H1 (cell line): Measurements from ENCODE around the gene ABCA2. TPM values are rescaled to one million over a fixed set of nuclear protein-coding genes. Genes with fewer than 3 reads are reported as not detected.

Experiments used
- CTCF ChIA-PET: fragments of 300-600 bp; sonication (Branson Sonifier 250); formaldehyde crosslinking; loops from one replicate; lab custom pipeline; 2021; ENCODE audit not compliant: partially characterized antibody; lab: Charles Lee
- POLR2A ChIA-PET: fragments of 300-600 bp; sonication (Branson Sonifier 250); formaldehyde crosslinking; loops from one replicate; lab custom pipeline; 2021; ENCODE audit warnings: inconsistent platforms; ENCODE audit not compliant: partially characterized antibody; lab: Charles Lee
- DNase-seq, 2 experiments: peaks; one replicate each; pipeline versions ENCODE4 v3.0.0 to v3.0.0-alpha.2; 2010 to 2022; ENCODE audit warnings: low spot score in 2 of 2, low read depth in 1 of 2, mixed read lengths in 1 of 2
- FAIRE-seq: peaks from 2 replicates; lab custom pipeline; 2011; peaks lifted over from hg19 to GRCh38; lab: Jason Lieb, UNC
- H2AFZ ChIP-seq: 2 replicates; pipeline ENCODE4 v1.8.1; 2012; ENCODE audit warnings: low read length, inconsistent platforms
- H2AK5ac ChIP-seq: 2 replicates; pipeline ENCODE4 v1.6.1; 2013; ENCODE audit warnings: low read depth, low read length
- H2BK120ac ChIP-seq: replicated peaks from 2 replicates; pipeline ENCODE3; 2013; ENCODE audit warnings: low read depth, low read length, inconsistent platforms
- H2BK12ac ChIP-seq: 2 replicates; pipeline ENCODE4 v1.6.1; 2013; ENCODE audit warnings: low read depth, low read length
- H2BK15ac ChIP-seq: 2 replicates; pipeline ENCODE4 v1.6.1; 2013; ENCODE audit warnings: low read length
- H2BK20ac ChIP-seq: 2 replicates; pipeline ENCODE4 v1.6.1; 2013; ENCODE audit warnings: low read length
- H2BK5ac ChIP-seq: 2 replicates; pipeline ENCODE4 v1.6.1; 2013; ENCODE audit warnings: low read depth, low read length
- H3K14ac ChIP-seq: 2 replicates; pipeline ENCODE4 v1.6.1; 2013; ENCODE audit warnings: inconsistent platforms; ENCODE audit not compliant: insufficient read length
- H3K18ac ChIP-seq: 2 replicates; pipeline ENCODE4 v1.6.1; 2013; ENCODE audit warnings: low read length; ENCODE audit errors: extremely low read depth
- H3K23ac ChIP-seq: 2 replicates; pipeline ENCODE4 v1.6.1; 2013; ENCODE audit warnings: inconsistent platforms; ENCODE audit not compliant: insufficient read length
- H3K23me2 ChIP-seq: 2 replicates; pipeline ENCODE4 v1.6.1; 2013; ENCODE audit warnings: low read depth, low read length
- H3K27ac ChIP-seq: 2 replicates; pipeline ENCODE4 v1.6.1; 2011; ENCODE audit warnings: low read depth, low read length, inconsistent platforms
- H3K27me3 ChIP-seq, 4 experiments: replicated peaks in 1 of 4; 1 replicate in 1 of 4; 2 replicates in 3 of 4; pipeline versions ENCODE4 v1.6.1 to v1.8.1; 2011 to 2013; ENCODE audit warnings: low read length in 3 of 4, mild to moderate bottlenecking in 3 of 4, inconsistent platforms in 2 of 4, mixed read lengths in 2 of 4, moderate library complexity in 1 of 4; ENCODE audit not compliant: control insufficient read depth in 3 of 4, insufficient read depth in 3 of 4; ENCODE audit errors: extremely low read depth in 1 of 4
- H3K36me3 ChIP-seq, 4 experiments: 2 replicates each; pipeline versions ENCODE4 v1.6.1 to v1.8.1; 2011 to 2013; ENCODE audit warnings: mild to moderate bottlenecking in 4 of 4, low read length in 3 of 4, moderate library complexity in 2 of 4, control low read depth in 1 of 4, inconsistent platforms in 1 of 4; ENCODE audit not compliant: insufficient read depth in 4 of 4, control insufficient read depth in 2 of 4
- H3K4ac ChIP-seq: replicated peaks from 2 replicates; pipeline ENCODE3; 2013; ENCODE audit warnings: low read length, low read depth, mixed read lengths, inconsistent platforms; ENCODE audit not compliant: insufficient read length
- H3K4me1 ChIP-seq, 4 experiments: replicated peaks in 1 of 4; 1 replicate in 1 of 4; 2 replicates in 3 of 4; pipeline versions ENCODE4 v1.6.1 to v1.8.1; 2011 to 2013; ENCODE audit warnings: low read length in 3 of 4, inconsistent platforms in 2 of 4, mixed read lengths in 1 of 4; ENCODE audit not compliant: insufficient read depth in 4 of 4, control insufficient read depth in 3 of 4
- H3K4me2 ChIP-seq, 2 experiments: 2 replicates each; pipeline versions ENCODE4 v1.6.1 to v1.8.1; 2011 to 2013; ENCODE audit warnings: low read depth in 2 of 2, low read length in 2 of 2, control low read depth in 1 of 2, inconsistent platforms in 1 of 2, mild to moderate bottlenecking in 1 of 2; ENCODE audit not compliant: insufficient read depth in 1 of 2
- H3K4me3 ChIP-seq, 4 experiments: fragments of 200-600, 300-600 bp in 1 of 4; sonication (generic), shearing (Covaris generic), sonication (Bioruptor Twin) in 1 of 4; 2 replicates each; pipeline versions ENCODE4 v1.5.1 to v1.8.1; 2011 to 2016; ENCODE audit warnings: low read length in 4 of 4, low read depth in 3 of 4, control low read depth in 2 of 4, inconsistent platforms in 2 of 4, mild to moderate bottlenecking in 2 of 4, mixed read lengths in 1 of 4, moderate library complexity in 1 of 4; ENCODE audit not compliant: insufficient read depth in 2 of 4; ENCODE audit errors: extremely low read depth in 1 of 4
- H3K56ac ChIP-seq: replicated peaks from 2 replicates; pipeline ENCODE3; 2013; ENCODE audit warnings: low read depth, mild to moderate bottlenecking, mixed read lengths, low read length, inconsistent platforms; ENCODE audit not compliant: insufficient read length
- H3K79me1 ChIP-seq: 2 replicates; pipeline ENCODE4 v1.6.1; 2013; ENCODE audit warnings: low read depth, low read length, control low read depth
- H3K79me2 ChIP-seq, 2 experiments: 2 replicates each; pipeline versions ENCODE4 v1.6.1 to v1.8.1; 2012 to 2013; ENCODE audit warnings: low read length in 2 of 2, mild to moderate bottlenecking in 2 of 2, inconsistent platforms in 1 of 2; ENCODE audit not compliant: insufficient read depth in 2 of 2, control insufficient read depth in 1 of 2
- H3K9ac ChIP-seq, 4 experiments: replicated peaks in 1 of 4; 1 replicate in 1 of 4; 2 replicates in 3 of 4; pipeline versions ENCODE4 v1.6.1 to v1.8.1; 2011 to 2013; ENCODE audit warnings: low read depth in 3 of 4, low read length in 3 of 4, control low read depth in 2 of 4, mild to moderate bottlenecking in 2 of 4, moderate library complexity in 2 of 4, inconsistent platforms in 1 of 4; ENCODE audit errors: extremely low read depth in 1 of 4
- H3K9me3 ChIP-seq, 2 experiments: 2 replicates each; pipeline versions ENCODE4 v1.6.1 to v1.8.1; 2012 to 2013; ENCODE audit warnings: mild to moderate bottlenecking in 2 of 2, moderate library complexity in 2 of 2, control low read depth in 1 of 2, inconsistent platforms in 1 of 2, low read depth in 1 of 2, low read length in 1 of 2, mixed read lengths in 1 of 2; ENCODE audit not compliant: insufficient read depth in 2 of 2
- H4K20me1 ChIP-seq, 2 experiments: replicated peaks in 1 of 2; 2 replicates each; pipeline versions ENCODE3 to v1.8.1; 2011 to 2013; ENCODE audit warnings: inconsistent platforms in 2 of 2, low read length in 2 of 2, mild to moderate bottlenecking in 1 of 2; ENCODE audit not compliant: insufficient read depth in 2 of 2, control insufficient read depth in 1 of 2
- H4K5ac ChIP-seq: 2 replicates; pipeline ENCODE4 v1.6.1; 2013; ENCODE audit warnings: low read length, low read depth, mixed read lengths, inconsistent platforms; ENCODE audit not compliant: insufficient read length
- H4K8ac ChIP-seq: 2 replicates; pipeline ENCODE4 v1.8.0; 2013; ENCODE audit warnings: mild to moderate bottlenecking, moderate library complexity, low read length, inconsistent platforms; ENCODE audit not compliant: insufficient read depth; ENCODE audit errors: extremely low read depth
- H4K91ac ChIP-seq: replicated peaks from 2 replicates; pipeline ENCODE3; 2013; ENCODE audit warnings: low read length, mixed read lengths, inconsistent platforms; ENCODE audit not compliant: insufficient read length
- KDM4A ChIP-seq: IDR thresholded peaks from one replicate; pipeline ENCODE4 v1.7.1; 2012; ENCODE audit warnings: low read depth, mild to moderate bottlenecking, moderate library complexity, low read length, inconsistent platforms; ENCODE audit not compliant: severe bottlenecking
- SP4 ChIP-seq: IDR thresholded peaks from 2 replicates; pipeline ENCODE4 v1.6.1; 2012; ENCODE audit warnings: low read length, inconsistent platforms
- WGBS, 2 experiments: shearing (Covaris generic) in 1 of 2; methylation state at CpG; one replicate each; pipeline versions ENCODE4 v1.1.6 to v1.1.7; 2013 to 2015; ENCODE audit warnings: low lambda C conversion rate in 2 of 2, mixed read lengths in 2 of 2, inconsistent platforms in 1 of 2, low coverage in 1 of 2, missing lambda C conversion rate in 1 of 2; ENCODE audit not compliant: insufficient replicate concordance in 2 of 2, insufficient coverage in 1 of 2, insufficient read length in 1 of 2; ENCODE audit errors: extremely low coverage in 1 of 2, missing lambda C conversion rate in 1 of 2; 5-methylcytosine and 5-hydroxymethylcytosine counted together
- polyA plus RNA-seq, 7 experiments: library from polyadenylated mRNA; depleted of rRNA in 3 of 7; stranded (reverse) in 5 of 7; unstranded in 2 of 7; fragments of >200 nt in 5 of 7; fragments of 200-250 nt in 2 of 7; gene quantifications; 1 replicate in 5 of 7; 2 replicates in 1 of 7; 4 replicates in 1 of 7; pipeline versions ENCODE4 v1.2.1 to v1.2.3, GENCODE V29; 2011 to 2013; ENCODE audit warnings: missing spikeins in 2 of 7, mixed read lengths in 2 of 7
- total RNA-seq: library from RNA; stranded (reverse); fragmentation: NEBNext Ultra II Directional; extraction: Animal tissue kit (Norgen Biotek cat#: 25700); gene quantifications from 2 replicates; pipeline ENCODE4 v1.2.1, GENCODE V29; 2021
- TF ChIP-seq, protein P1 (sequence below): IDR thresholded peaks from 2 replicates; pipeline ENCODE4 v1.6.1; 2012; ENCODE audit warnings: inconsistent platforms
- TF ChIP-seq, protein P2 (sequence below): IDR thresholded peaks from 2 replicates; pipeline ENCODE4 v1.6.1; 2011; ENCODE audit warnings: low read depth, mild to moderate bottlenecking, low read length; ENCODE audit not compliant: insufficient read depth

The ABCA2 gene
- total and polyA plus RNA-seq, 2 of the 8 experiments (the other 6 are each of a cell fraction or from before 2014, with no cell fraction given) = 12.5 to 14.3 TPM

DNA sequence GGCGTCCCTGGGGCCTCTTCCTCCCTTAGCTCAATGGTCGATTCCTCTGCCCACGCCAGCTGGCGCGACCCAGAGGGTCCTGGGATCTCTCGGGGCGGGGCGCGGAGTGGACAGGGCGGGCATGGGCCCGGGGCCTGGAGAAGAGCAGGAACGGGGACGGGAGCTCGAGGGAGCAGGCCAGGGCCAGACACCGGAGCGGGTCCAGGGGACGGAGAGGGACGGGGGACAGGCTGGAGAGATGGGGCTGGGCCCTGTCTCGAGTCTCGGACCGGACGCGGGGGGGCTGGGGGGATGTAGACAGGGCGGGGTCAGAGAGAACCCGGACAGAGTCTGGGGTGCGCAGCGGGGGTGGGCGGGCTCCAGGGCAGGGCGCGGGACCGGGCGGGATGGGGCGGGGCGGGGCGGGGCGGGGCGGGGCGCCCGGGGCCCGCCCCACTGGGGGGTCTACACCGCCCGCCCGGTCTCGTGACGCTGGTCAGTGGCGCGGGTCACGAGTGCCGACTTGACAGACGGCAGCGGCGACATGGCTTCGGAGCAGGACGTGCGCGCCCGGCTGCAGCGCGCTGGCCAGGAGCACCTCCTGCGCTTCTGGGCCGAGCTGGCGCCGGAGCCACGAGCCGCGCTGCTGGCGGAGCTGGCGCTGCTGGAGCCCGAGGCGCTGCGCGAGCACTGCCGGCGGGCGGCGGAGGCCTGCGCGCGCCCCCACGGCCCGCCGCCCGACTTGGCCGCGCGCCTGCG, 49.1 kb upstream of the ABCA2 start, which contains the start of gene UAP1L1:
Gene UAP1L1, plus strand, starts transcription at position 508 of the 738 bp plus-strand sequence. Its CDS starts 16 bp downstream, at position 524.
- TF ChIP-seq, protein P1, sequence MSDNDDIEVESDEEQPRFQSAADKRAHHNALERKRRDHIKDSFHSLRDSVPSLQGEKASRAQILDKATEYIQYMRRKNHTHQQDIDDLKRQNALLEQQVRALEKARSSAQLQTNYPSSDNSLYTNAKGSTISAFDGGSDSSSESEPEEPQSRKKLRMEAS = peak; percentile 12; the same call in 1 of the 2 replicates
- TF ChIP-seq SP4 (no peak), KDM4A (peak; percentile 38)
- TF ChIP-seq, protein P2, sequence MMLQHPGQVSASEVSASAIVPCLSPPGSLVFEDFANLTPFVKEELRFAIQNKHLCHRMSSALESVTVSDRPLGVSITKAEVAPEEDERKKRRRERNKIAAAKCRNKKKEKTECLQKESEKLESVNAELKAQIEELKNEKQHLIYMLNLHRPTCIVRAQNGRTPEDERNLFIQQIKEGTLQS = no peak
- TF ChIP-seq, all 59 proteins: peak for 2
- H2BK20ac ChIP-seq = no peak within 1 kb of the TSS
- H4K20me1 ChIP-seq = peaks cover 0 to 7% of the 10 kb centered on the region in 2 experiments
- H2BK15ac ChIP-seq = peak within 1 kb of the TSS; percentile 72; the same call in 1 of the 2 replicates
- H2BK12ac ChIP-seq = no peak within 1 kb of the TSS
- no peak within 1 kb of the TSS for H2BK5ac ChIP-seq
- no peak within 1 kb of the TSS for H3K9ac ChIP-seq
- ChIA-PET POLR2A (interaction anchor here (0.9 to 1.4 kb wide), 7 partner anchors 8 to 184 kb away, joined by 3 to 7 read pairs (median 4); partner anchors contain the start of genes MAN1B1 and SSNA1), CTCF (interaction anchor here (1.3 to 4.6 kb wide), 5 partner anchors 9 to 48 kb away, joined by 4 to 27 read pairs (median 19); partner anchors contain the start of genes ABCA2 and NPDC1)
- H3K36me3 ChIP-seq = no peaks in the 10 kb centered on the region; a peak in 1 of 8 replicates
- no peaks in the 10 kb centered on the region for H3K9me3 ChIP-seq
- H3K79me1 ChIP-seq = no peaks in the 10 kb centered on the region
- H3K79me2 ChIP-seq = no peaks in the 10 kb centered on the region
- H3K4me2 ChIP-seq = peak within 1 kb of the TSS; percentile 97 to 99
- peaks cover 0 to 20% (median 12%) of the 10 kb centered on the region in 4 experiments; a peak in 6 of 7 replicates for H3K4me1 ChIP-seq
- no peak within 1 kb of the TSS for H3K14ac ChIP-seq
- H3K4ac ChIP-seq = peak within 1 kb of the TSS; percentile 91
- H3K23me2 ChIP-seq = peaks cover 13% of the 10 kb centered on the region; the same call in 1 of the 2 replicates
- peak within 1 kb of the TSS; percentile 33 to 57 (median 42) for H3K4me3 ChIP-seq
- no peak within 1 kb of the TSS for H4K91ac ChIP-seq
- no peak within 1 kb of the TSS for H3K23ac ChIP-seq
- no peak for FAIRE-seq
- no peak within 1 kb of the TSS; the same call in 1 of the 2 replicates for H2AFZ ChIP-seq
- H3K18ac ChIP-seq = peak within 1 kb of the TSS; percentile 48
- H2AK5ac ChIP-seq = no peak within 1 kb of the TSS
- WGBS, 2 experiments = 6% methylated on average over 49 of the region's 87 CpGs; no CpG with 5 or more reads in 1 of the 2 experiments
- peaks cover 20 to 50% (median 34%) of the 10 kb centered on the region in 4 experiments for H3K27me3 ChIP-seq
- no peak within 1 kb of the TSS for H3K27ac ChIP-seq
- DNase-seq = peak in 1 of 2 experiments; percentile 78
- no peak within 1 kb of the TSS for H3K56ac ChIP-seq
- no peak within 1 kb of the TSS for H4K5ac ChIP-seq
- no peak within 1 kb of the TSS for H2BK120ac ChIP-seq
- H4K8ac ChIP-seq = peak within 1 kb of the TSS; percentile 11; the same call in 1 of the 2 replicates
